Muscle layer of duodenum (tissue), 2 donors: ENCODE data around the gene HNMT.

Experiments
- H3K27ac ChIP-seq: one replicate; pipeline ENCODE4 v1.7.0; 2013; ENCODE audit warnings: mild to moderate bottlenecking, low read length
- H3K27me3 ChIP-seq: one replicate; pipeline ENCODE4 v1.7.0; 2013; ENCODE audit warnings: low read depth, mild to moderate bottlenecking, control low read depth, low read length
- H3K36me3 ChIP-seq, 2 donors: one replicate each; pipeline ENCODE4 v1.7.0; 2013; ENCODE audit warnings: low read length in 2 of 2, control low read depth in 1 of 2, mild to moderate bottlenecking in 1 of 2; ENCODE audit not compliant: insufficient read depth in 2 of 2, control insufficient read depth in 1 of 2
- H3K4me1 ChIP-seq, 2 donors: one replicate each; pipeline ENCODE4 v1.7.0; 2013; ENCODE audit warnings: low read length in 2 of 2, mild to moderate bottlenecking in 2 of 2, control low read depth in 1 of 2, moderate library complexity in 1 of 2; ENCODE audit not compliant: insufficient read depth in 2 of 2, control insufficient read depth in 1 of 2
- H3K4me3 ChIP-seq, 2 donors: one replicate each; pipeline ENCODE4 v1.7.0; 2013; ENCODE audit warnings: low read length in 2 of 2, low read depth in 1 of 2, mild to moderate bottlenecking in 1 of 2
- H3K9me3 ChIP-seq, 2 donors: one replicate each; pipeline ENCODE4 v1.7.0; 2013; ENCODE audit warnings: low read length in 2 of 2, control low read depth in 1 of 2, mild to moderate bottlenecking in 1 of 2; ENCODE audit not compliant: control insufficient read depth in 1 of 2
- donor health status: healthy.

Gene HNMT

GRCh38 chr2:137998503-137998902, 34.2 kb downstream of the HNMT start:
- no peak overlapping the region for H3K4me3 ChIP-seq
- H3K36me3 ChIP-seq, result peaks cover 0 to 6% of the 10 kb centered on the region in 2 donors
- no peak overlapping the region for H3K27ac ChIP-seq
- H3K27me3 ChIP-seq, result no peaks in the 10 kb centered on the region
- H3K4me1 ChIP-seq, result no peaks in the 10 kb centered on the region
- peaks cover 0 to under 1% of the 10 kb centered on the region in 2 donors for H3K9me3 ChIP-seq

- H3K36me3 ChIP-seq, result peaks cover 6% of the 10 kb centered on the region in 2 donors
- no peak overlapping the region for H3K27ac ChIP-seq
- H3K4me3 ChIP-seq, result no peak overlapping the region
- H3K9me3 ChIP-seq, result no peaks in the 10 kb centered on the region
- H3K4me1 ChIP-seq, result no peaks in the 10 kb centered on the region
- H3K27me3 ChIP-seq, result no peaks in the 10 kb centered on the region
Observed at GRCh38 chr2:137999273-137999672, 35.0 kb downstream of the HNMT start.

GRCh38 chr2:138000009-138000408, 35.7 kb downstream of the HNMT start:
- H3K36me3 ChIP-seq, result peaks cover 6 to 7% of the 10 kb centered on the region in 2 donors
- no peak overlapping the region for H3K4me3 ChIP-seq
- no peak overlapping the region for H3K27ac ChIP-seq
- no peaks in the 10 kb centered on the region for H3K9me3 ChIP-seq
- H3K27me3 ChIP-seq, result no peaks in the 10 kb centered on the region
- H3K4me1 ChIP-seq, result no peaks in the 10 kb centered on the region

GRCh38 chr2:138000796-138001195, 36.5 kb downstream of the HNMT start:
- H3K27ac ChIP-seq, result no peak overlapping the region
- no peaks in the 10 kb centered on the region for H3K27me3 ChIP-seq
- no peaks in the 10 kb centered on the region for H3K9me3 ChIP-seq
- peaks cover 7 to 9% of the 10 kb centered on the region in 2 donors for H3K36me3 ChIP-seq
- H3K4me3 ChIP-seq, result no peak overlapping the region
- H3K4me1 ChIP-seq, result no peaks in the 10 kb centered on the region

GRCh38 chr2:138003411-138003810, 39.1 kb downstream of the HNMT start:
- H3K4me3 ChIP-seq, result no peak overlapping the region
- H3K36me3 ChIP-seq, result peaks cover 7 to 25% of the 10 kb centered on the region in 2 donors
- no peaks in the 10 kb centered on the region for H3K27me3 ChIP-seq
- no peaks in the 10 kb centered on the region for H3K4me1 ChIP-seq
- no peaks in the 10 kb centered on the region for H3K9me3 ChIP-seq
- no peak overlapping the region for H3K27ac ChIP-seq

GRCh38 chr2:138007431-138007830, 43.2 kb downstream of the HNMT start:
- no peaks in the 10 kb centered on the region for H3K4me1 ChIP-seq
- H3K4me3 ChIP-seq, result no peak overlapping the region
- no peak overlapping the region for H3K27ac ChIP-seq
- peaks cover 7 to 25% of the 10 kb centered on the region in 2 donors for H3K36me3 ChIP-seq
- no peaks in the 10 kb centered on the region for H3K9me3 ChIP-seq
- no peaks in the 10 kb centered on the region for H3K27me3 ChIP-seq

GRCh38 chr2:138009622-138010021, 45.3 kb downstream of the HNMT start:
- no peak overlapping the region for H3K4me3 ChIP-seq
- no peak overlapping the region for H3K27ac ChIP-seq
- H3K36me3 ChIP-seq, result peaks cover 0 to 22% of the 10 kb centered on the region in 2 donors
- no peaks in the 10 kb centered on the region for H3K27me3 ChIP-seq
- H3K4me1 ChIP-seq, result no peaks in the 10 kb centered on the region
- no peaks in the 10 kb centered on the region for H3K9me3 ChIP-seq

- Histone ChIP-seq H3K36me3 (peaks cover 0 to 18% of the 10 kb centered on the region in 2 donors), H3K27me3 (no peaks in the 10 kb centered on the region), H3K4me1 (no peaks in the 10 kb centered on the region), H3K9me3 (no peaks in the 10 kb centered on the region), H3K4me3 (no peak overlapping the region), H3K27ac (no peak overlapping the region)
Observed at GRCh38 chr2:138010890-138011289, 46.6 kb downstream of the HNMT start.

GRCh38 chr2:138012082-138012481, 47.8 kb downstream of the HNMT start:
- no peak overlapping the region for H3K4me3 ChIP-seq
- H3K27ac ChIP-seq, result no peak overlapping the region
- H3K36me3 ChIP-seq, result peaks cover 0 to 12% of the 10 kb centered on the region in 2 donors
- no peaks in the 10 kb centered on the region for H3K4me1 ChIP-seq
- H3K9me3 ChIP-seq, result no peaks in the 10 kb centered on the region
- no peaks in the 10 kb centered on the region for H3K27me3 ChIP-seq

GRCh38 chr2:138012968-138013367, 48.7 kb downstream of the HNMT start:
- no peaks in the 10 kb centered on the region for H3K4me1 ChIP-seq
- peaks cover 0 to 6% of the 10 kb centered on the region in 2 donors for H3K36me3 ChIP-seq
- H3K9me3 ChIP-seq, result no peaks in the 10 kb centered on the region
- no peak overlapping the region for H3K27ac ChIP-seq
- no peak overlapping the region for H3K4me3 ChIP-seq
- no peaks in the 10 kb centered on the region for H3K27me3 ChIP-seq

- H3K9me3 ChIP-seq, result no peaks in the 10 kb centered on the region
- H3K36me3 ChIP-seq, result peaks cover 0 to 3% of the 10 kb centered on the region in 2 donors
- H3K4me1 ChIP-seq, result no peaks in the 10 kb centered on the region
- H3K27me3 ChIP-seq, result no peaks in the 10 kb centered on the region
- no peak overlapping the region for H3K4me3 ChIP-seq
- no peak overlapping the region for H3K27ac ChIP-seq
Observed at GRCh38 chr2:138013639-138014038, 49.4 kb downstream of the HNMT start.

- no peak overlapping the region for H3K4me3 ChIP-seq
- H3K36me3 ChIP-seq, result peaks cover 0 to 3% of the 10 kb centered on the region in 2 donors
- no peak overlapping the region for H3K27ac ChIP-seq
- no peaks in the 10 kb centered on the region for H3K4me1 ChIP-seq
- H3K9me3 ChIP-seq, result no peaks in the 10 kb centered on the region
- no peaks in the 10 kb centered on the region for H3K27me3 ChIP-seq
Observed at GRCh38 chr2:138015494-138015893, 51.2 kb downstream of the HNMT start.
